WI38 (cell line): ENCODE results near the gene NF1.

Experiments
- H3K4me3 ChIP-seq: 2 replicates; pipeline ENCODE4 v1.5.1; 2011; ENCODE audit warnings: low read depth, mild to moderate bottlenecking, control low read depth, low read length
- TF ChIP-seq, protein P1 (sequence below): IDR thresholded peaks from 2 replicates; pipeline ENCODE4 v1.5.1; 2012; ENCODE audit warnings: low read depth, mild to moderate bottlenecking, control low read depth, low read length

Gene NF1

GRCh38 chr17:31053071-31053470, 41.7 kb upstream of the NF1 start:
- TF ChIP-seq, protein P1, sequence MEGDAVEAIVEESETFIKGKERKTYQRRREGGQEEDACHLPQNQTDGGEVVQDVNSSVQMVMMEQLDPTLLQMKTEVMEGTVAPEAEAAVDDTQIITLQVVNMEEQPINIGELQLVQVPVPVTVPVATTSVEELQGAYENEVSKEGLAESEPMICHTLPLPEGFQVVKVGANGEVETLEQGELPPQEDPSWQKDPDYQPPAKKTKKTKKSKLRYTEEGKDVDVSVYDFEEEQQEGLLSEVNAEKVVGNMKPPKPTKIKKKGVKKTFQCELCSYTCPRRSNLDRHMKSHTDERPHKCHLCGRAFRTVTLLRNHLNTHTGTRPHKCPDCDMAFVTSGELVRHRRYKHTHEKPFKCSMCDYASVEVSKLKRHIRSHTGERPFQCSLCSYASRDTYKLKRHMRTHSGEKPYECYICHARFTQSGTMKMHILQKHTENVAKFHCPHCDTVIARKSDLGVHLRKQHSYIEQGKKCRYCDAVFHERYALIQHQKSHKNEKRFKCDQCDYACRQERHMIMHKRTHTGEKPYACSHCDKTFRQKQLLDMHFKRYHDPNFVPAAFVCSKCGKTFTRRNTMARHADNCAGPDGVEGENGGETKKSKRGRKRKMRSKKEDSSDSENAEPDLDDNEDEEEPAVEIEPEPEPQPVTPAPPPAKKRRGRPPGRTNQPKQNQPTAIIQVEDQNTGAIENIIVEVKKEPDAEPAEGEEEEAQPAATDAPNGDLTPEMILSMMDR: no peak
- no peak overlapping the region for H3K4me3 ChIP-seq

DNA sequence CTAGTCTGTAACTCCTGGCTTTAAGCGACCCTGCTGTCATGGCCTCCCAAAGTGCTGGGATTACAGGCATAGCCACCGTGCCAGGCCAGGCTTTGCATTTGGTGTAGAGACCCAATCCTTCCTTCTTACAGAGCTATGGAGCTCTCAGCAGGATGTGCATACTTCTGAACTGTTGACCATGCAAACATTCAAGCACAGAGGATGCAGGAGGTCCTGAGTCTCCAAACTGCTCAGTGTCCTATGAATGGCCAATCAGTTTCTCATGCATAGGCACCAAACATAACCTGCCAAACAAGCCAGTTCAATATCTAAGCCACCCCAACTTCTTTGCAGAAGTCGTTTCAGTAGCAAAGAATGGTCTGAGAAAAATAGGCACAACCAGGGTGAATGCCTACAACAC, 40.0 kb upstream of the NF1 start:
- no peak overlapping the region for H3K4me3 ChIP-seq
- TF ChIP-seq, protein P1: no peak

DNA sequence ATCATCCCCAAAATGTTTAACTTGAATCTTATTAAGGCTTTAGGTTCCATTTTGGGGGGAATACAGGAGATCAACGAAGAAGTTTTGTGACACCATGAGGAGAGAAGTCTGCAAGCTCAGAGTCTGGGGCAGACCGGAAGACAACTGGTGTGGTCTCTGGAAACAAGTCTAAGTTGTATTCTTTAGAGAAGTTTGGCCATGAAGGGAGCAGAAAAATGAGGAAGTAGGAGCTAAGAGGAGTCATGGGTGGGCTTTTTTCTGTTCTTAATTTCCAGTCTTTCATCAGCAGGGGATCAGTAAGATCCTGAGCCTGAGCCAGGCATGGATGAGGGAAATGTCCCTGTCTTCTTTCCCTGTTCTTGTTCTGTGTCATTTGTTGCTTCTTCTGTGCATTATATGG, 35.8 kb upstream of the NF1 start:
- TF ChIP-seq, protein P1: no peak
- H3K4me3 ChIP-seq: no peak overlapping the region

DNA sequence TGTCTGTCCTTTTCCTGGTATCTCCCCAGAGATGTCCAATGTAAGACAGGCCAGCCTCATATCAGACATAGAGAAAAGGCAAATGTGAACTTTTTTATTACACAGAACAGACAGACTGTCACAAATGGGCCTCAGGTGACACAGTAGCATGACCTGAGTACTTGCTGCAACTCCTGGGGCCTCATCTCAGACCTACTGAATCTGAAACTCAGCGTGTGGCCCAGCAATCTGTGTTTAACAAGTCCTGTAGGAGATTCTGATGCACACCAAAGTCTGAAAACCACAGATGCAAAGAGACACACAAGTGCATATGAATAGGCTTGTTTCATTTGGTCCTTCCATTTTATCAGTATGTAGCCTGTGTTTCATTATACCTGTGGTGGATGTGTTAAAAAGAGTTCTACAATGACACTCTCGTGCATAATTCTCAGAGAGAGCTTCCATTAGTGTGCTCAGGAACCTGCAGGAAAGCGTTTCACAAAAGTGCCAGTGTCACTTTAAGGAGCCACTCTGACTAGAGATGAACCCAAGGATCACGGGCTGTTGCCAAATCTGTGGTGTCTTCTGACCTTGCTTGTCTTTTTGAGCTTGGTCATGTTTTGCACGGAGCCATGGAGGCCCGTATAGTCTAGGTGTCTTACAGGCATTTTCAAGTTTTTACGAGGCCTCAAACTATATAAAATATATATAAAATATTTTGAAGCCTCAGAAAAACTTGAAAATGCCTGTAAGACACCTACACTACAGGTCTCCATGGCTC, 33.8 kb upstream of the NF1 start:
- H3K4me3 ChIP-seq: no peak overlapping the region
- TF ChIP-seq, protein P1: no peak

GRCh38 chr17:31061678-31062077, 33.1 kb upstream of the NF1 start:
- TF ChIP-seq, protein P1: no peak

GRCh38 chr17:31062346-31062745, 32.4 kb upstream of the NF1 start:
- no peak overlapping the region for H3K4me3 ChIP-seq
- TF ChIP-seq, protein P1: no peak

More at GRCh38 chr17:31061678-31062077, 33.1 kb upstream of the NF1 start:
- no peak overlapping the region for H3K4me3 ChIP-seq

DNA sequence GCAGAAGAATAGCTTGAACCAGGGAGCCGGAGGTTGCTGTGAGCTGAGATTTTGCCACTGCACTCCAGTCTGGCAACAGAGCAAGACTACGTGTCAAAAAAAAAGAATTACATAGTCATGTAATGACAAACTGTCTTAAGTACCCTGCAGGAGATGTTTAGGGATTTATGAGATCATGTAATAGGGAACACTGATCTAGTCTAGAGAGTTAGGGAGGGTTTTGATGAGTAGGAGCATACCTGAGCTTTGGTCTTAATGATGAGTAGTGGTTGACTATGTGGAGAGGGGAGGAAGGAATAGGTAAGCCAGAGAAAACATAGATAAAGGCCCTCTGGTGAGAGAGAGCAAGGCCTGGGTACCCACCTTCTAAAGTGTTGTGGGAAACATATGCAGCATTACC, 30.1 kb upstream of the NF1 start:
- TF ChIP-seq, protein P1: no peak
- no peak overlapping the region for H3K4me3 ChIP-seq
